HEK293T (cell line): ENCODE measurements around the gene CES5A.

ENCODE experiments used
- FOXA1 ChIP-seq: fragments of 450-650 bp; IDR thresholded peaks from 2 replicates; pipeline ENCODE4 v1.6.1; 2016; ENCODE audit warnings: mild to moderate bottlenecking
- HDGF ChIP-seq: fragments of 450-650 bp; IDR thresholded peaks from 2 replicates; pipeline ENCODE4 v1.6.1; 2017; ENCODE audit warnings: antibody characterized with exemption, borderline replicate concordance
- L3MBTL2 ChIP-seq: fragments of 450-650 bp; conservative IDR thresholded peaks from 2 replicates; pipeline ENCODE4 v1.6.1; 2016; ENCODE audit warnings: mild to moderate bottlenecking
- LEF1 ChIP-seq: fragments of 450-650 bp; IDR thresholded peaks from 2 replicates; pipeline ENCODE4 v1.6.1; 2017; ENCODE audit warnings: mild to moderate bottlenecking, borderline replicate concordance
- SP1 ChIP-seq: fragments of 450-650 bp; IDR thresholded peaks from 2 replicates; pipeline ENCODE4 v1.6.1; 2017
- ZNF384 ChIP-seq: fragments of 450-650 bp; IDR thresholded peaks from 2 replicates; pipeline ENCODE4 v1.6.1; 2016

DNA sequence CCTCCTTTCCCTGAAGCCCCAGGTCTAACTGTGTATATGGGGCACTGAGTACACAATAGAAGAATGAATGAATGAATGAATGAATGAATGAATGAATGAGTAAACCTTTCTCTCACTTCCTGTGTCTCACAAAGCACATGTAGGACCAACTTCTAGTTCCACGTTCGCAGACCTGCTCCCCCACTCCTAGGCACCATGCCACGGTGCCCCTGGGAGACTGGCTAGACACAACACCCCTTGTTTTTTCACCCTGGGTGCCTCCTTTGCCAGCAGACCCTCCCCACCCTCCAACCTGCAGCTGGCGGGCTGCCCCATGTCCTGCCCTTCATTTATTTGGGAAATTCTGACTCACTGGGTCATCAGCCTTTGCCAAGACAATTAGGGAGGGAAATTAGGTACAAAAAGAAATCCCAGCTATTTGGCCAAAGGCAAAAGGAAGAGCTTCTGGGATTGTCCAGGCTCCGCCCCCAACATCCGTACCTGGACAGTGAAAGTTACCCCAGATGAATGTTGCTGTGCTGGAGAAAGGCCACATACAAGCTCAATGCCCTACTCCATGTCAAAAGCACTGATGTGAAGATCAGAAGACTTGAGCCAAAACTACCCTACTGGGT lies 50.0 kb downstream of the CES5A start:
- TF ChIP-seq SP1 (no peak), L3MBTL2 (no peak), FOXA1 (no peak), LEF1 (no peak), HDGF (no peak), ZNF384 (no peak)
